Activated CD4-positive, alpha-beta T cell treated with anti-CD3 and anti-CD28 coated beads for 1 hour (primary cell): Measurements from ENCODE around the gene NKX3-2.

Experiments
- DNase-seq: peaks from one replicate; pipeline ENCODE4 v3.0.0-alpha.2; 2020

The NKX3-2 gene

DNA sequence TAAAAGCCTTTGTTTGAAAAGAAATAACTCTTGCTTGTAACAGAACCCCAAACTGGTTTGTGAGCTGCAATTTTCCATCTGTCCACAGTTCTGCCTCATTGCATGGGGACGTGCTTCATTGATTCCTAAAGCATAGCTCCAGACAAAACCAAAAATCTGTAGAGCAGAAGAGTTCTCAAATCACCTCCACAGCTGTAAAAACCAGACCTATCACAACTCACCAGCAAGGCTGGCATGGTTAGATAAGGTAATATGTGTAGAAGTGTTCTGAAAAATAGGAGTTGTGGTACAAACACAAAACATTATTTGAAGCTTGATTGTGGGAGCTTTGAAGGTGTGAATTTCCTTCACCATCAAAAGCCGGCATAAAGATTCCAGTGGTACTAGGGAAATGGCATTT, 47.7 kb downstream of the NKX3-2 start:
- DNase-seq = no peak

DNA sequence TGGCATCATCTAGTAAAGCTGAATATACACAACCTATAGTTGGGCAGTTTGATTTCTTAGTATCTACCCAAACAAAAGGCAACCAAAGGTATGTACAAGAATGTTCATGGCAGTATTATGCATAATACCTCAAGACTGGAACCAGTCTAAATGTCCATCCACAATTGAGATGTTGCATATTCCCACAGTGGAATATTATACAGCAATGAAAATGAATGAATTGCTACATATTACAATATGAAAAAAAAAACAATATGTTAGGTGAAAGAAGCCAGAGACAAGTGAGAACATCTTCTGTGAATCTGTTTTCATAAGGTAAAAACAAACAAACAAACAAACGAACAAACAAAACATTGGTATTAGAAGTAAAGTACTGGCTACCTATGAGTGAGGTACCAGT, 48.6 kb downstream of the NKX3-2 start:
- no peak for DNase-seq

DNA sequence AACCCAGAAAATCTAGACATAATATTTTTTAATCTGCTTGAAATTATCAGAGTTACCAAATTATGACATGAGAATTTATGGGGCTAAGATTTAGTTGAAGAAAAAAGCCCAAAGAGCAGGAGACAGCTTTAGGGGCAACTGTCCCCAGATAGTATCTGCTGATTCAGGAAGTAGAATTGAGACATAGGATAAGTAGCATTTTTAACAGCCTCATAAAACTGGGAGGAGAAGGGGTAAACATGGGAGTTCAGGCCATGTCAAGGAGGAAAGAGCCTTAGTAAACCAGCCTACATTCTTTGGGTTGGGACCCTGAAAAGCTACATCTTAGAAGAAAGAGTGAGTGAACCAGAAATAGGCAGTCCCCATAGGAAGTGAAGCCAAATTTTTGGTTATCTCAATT, 50.5 kb downstream of the NKX3-2 start:
- DNase-seq = no peak

GRCh38 chr4:13492747-13493146, 51.6 kb downstream of the NKX3-2 start:
- DNase-seq = no peak
